ENCODE results near the gene UCHL5. TPM values are rescaled to one million over a fixed set of nuclear protein-coding genes. Genes with fewer than 3 reads are reported as not detected.

Gene UCHL5
- total RNA-seq, 1 experiment from 2014 or later = 23.6 TPM

- DNase-seq (ENCODE audit: low spot score) = no peak
Measured at GRCh38 chr1:192967901-192968300, 91.3 kb downstream of the UCHL5 start.

GRCh38 chr1:192967211-192967877 is 91.8 kb downstream of the UCHL5 start:
- no peak for DNase-seq (ENCODE audit: low spot score)

DNA sequence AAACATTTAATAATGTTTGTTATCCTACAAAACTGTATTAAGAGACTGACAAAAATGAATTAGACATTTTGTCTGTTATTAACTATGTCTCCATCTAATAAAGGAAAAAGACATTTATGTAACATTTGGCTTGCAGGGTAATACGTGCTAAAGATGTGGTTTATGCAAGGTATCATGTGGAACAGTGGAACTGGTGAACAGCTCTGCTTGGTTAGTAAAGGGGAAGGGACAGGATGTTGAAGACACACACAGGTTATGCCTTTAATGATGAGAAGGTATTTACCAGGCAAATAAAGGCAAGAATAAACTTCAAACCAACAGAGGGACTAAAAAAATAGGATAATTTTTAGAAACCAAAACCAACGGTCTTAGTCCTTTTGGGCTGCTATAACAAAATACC is 93.1 kb downstream of the UCHL5 start:
- DNase-seq (ENCODE audit: low spot score) = no peak

DNA sequence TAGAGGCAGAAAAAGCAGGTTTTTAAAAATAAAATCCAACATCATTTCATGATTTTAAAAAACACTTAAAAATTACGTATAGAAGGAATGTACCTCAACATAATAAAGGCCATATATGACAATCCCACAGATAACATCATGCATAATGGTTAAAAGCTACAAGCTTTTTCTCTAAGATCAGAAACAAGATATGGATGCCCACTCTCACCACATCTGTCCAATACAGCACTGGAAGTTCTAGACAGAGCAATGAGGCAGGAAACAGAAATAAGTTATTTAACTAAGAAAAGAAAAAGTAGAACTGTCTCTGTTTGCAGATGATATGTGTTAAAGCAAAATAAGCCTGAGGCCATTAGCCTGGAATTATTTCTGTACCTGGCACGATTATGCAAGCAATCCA is 96.3 kb downstream of the UCHL5 start:
- no peak for DNase-seq (ENCODE audit: low spot score)

Small RNAs within 50 kb of the gene (small RNA-seq; reads per million reads assigned to genes)
- not detected for gene SCARNA18B

Other genes with a start within 250 kb of the UCHL5 start
- gene RO60, start 252 bp upstream of the UCHL5 start, total RNA-seq (2014; rRNA removed; shearing (Covaris generic)) = 46.4 and 62.5 TPM in 2 replicates
- 9.2 and 16.6 TPM in 2 replicates for gene GLRX2, start 46.1 kb upstream of the UCHL5 start, total RNA-seq (2014; rRNA removed; shearing (Covaris generic))
- 9.7 TPM in 2 replicates for gene CDC73, start 62.7 kb upstream of the UCHL5 start, total RNA-seq (2014; rRNA removed; shearing (Covaris generic))
- gene B3GALT2, start 127.3 kb upstream of the UCHL5 start, total RNA-seq (2014; rRNA removed; shearing (Covaris generic)) = not detected in 2 replicates